HG03469 (cell line): Measurements from ENCODE around the gene HBP1.
"Not testable (repeated sequence)": the region's sequence is repeated elsewhere in the genome, so short reads cannot be mapped to it uniquely, and the experiment has no call there.

Experiments used
- ATAC-seq: cut with Tn5 transposase; IDR thresholded peaks from one replicate; pipeline ENCODE4 v1.9.1; 2021; ENCODE audit warnings: mild to moderate bottlenecking, moderate library complexity, moderate number of reproducible peaks; ENCODE audit not compliant: unreplicated experiment

The HBP1 gene

DNA sequence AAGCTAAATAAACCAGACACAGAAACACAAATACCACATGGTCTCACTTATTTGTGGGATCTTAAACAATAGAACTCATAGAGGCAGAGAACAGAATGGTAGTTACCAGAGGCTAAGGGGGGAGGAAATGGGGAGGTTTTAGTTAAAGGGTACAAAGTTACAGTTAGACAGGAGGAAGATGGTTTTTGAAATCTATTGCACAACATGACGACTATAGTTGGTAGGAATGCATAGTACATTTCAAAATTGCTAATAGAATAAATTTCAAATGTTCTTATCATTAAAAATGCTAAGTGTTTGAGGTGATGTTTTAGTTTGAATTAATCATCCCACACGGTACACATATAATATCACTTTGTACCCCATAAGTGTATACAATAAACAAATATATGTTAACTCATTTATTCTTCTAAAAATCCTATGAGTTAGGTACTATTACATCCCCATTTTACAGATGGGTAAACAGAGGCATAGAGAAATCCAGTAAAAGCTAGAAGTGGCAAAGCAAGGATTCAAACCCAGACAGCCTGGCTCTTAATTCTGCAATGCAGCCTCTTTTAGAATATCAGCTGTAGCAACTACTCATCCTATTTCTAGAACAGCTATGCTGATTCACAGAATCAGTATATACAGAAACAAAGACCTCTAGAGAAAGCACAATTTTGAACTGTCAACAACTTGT lies 50.9 kb downstream of the HBP1 start:
- ATAC-seq, result no peak

DNA sequence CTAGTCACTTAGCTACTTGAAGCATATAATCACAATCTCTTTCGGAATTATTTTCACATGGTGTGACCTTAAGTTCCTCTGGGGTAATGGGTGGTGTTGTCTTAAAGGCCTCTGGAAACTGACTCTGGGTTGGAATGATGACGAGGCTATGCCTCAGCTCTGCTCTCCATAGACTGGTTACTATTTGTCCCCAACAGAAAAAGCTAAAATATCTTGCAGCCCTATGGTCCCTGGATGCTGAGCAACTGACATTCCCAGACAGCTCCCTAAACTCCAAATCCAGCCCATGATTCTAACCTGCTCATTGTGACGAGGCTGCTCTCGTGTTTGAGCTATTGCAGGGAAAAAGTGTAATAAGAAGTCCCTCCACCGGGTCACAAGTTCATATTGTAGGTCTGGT lies 51.6 kb downstream of the HBP1 start:
- no peak for ATAC-seq

DNA sequence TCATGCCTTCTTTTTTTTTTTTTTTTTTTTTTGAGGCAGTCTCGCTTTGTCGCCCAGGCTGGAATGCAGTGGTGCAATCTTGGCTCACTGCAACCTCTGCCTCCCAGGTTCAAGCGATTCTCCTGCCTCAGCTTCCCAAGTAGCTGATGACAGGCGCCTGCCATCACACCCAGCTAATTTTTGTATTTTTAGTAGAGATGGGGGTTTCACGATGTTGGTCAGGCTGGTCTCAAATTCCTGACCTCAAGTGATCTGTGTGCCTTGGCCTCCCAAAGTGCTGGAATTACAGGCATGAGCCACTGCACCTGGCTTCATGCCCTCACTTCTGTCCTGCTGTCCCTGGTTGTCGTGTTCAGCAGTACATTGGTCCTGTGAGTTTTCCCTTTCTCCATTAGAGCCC lies 52.0 kb downstream of the HBP1 start:
- not testable (repeated sequence) for ATAC-seq

DNA sequence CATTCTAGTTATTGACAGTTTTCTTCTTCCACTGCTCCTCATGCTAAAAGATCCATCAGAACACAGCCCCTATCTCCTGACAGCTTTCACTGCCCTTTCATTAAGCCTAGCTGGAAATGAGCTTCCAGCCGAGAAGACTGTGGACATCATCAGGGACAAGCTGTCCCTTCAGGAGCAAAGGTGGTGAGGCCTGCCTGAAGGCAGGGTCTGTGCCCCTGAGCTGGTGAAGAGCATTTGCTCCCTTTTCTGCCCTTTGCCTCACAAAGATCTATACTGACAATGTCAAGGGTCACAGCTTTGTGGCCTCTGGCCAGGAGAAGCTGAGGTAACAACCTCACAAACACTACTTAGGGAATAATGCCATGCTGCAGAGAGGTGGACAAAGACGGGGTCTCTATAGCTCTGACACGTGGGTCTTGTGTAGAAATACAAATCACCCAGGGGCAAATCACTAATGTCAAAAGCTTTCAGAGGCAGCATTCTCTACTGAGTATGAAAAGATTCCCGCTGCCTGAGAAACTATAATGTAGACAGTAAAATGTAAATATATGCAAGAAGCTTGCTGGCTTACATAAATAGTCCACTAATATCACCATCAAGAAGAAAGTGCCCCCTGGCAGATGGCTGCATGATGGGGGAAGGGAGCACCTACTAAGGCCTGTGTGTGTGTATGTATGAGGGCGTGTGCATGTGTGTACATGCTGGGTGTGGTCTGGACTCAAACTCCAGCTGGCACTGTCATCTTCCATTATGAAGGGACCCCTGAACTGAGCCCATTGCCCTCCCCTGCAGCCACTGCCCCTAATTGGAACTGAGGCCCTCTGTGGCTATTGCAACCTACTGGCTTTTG lies 55.8 kb downstream of the HBP1 start:
- no peak for ATAC-seq

DNA sequence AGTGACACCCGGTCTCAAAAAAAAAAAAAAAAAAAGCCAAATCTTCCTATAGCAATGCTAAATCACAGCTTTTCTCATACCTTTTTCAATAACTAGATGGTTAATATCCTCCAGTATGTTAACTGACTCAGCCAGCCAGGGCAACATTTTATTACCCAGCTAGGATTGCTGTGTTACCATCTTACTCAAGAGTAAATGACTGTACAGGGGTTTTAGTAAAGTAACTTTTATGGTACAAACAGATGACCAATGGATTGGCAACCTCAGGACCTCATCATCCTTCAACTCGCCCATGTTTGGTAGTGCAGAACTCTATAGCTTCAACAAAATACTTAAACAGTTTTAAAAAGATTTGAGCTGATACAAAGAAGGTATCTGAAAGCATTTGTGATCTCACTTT lies 59.5 kb downstream of the HBP1 start:
- ATAC-seq, result no peak

DNA sequence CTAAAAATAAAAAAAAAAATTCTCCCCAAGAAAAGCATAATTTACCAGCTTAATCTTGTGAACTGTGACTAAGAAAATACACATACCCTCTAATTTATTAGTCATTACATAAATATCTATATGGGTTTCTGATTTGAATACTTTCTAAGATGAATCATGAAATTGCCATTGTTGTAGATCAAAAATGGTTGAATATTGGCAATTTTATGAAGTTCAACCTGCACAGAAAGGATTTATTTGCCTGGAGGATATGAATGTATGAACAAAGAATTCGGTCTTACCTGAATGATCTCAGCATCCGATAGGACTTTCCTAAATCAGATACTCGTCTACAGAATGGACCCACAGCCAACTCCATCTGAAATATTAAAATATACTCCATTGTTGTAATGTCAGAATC lies 61.5 kb downstream of the HBP1 start:
- no peak for ATAC-seq

DNA sequence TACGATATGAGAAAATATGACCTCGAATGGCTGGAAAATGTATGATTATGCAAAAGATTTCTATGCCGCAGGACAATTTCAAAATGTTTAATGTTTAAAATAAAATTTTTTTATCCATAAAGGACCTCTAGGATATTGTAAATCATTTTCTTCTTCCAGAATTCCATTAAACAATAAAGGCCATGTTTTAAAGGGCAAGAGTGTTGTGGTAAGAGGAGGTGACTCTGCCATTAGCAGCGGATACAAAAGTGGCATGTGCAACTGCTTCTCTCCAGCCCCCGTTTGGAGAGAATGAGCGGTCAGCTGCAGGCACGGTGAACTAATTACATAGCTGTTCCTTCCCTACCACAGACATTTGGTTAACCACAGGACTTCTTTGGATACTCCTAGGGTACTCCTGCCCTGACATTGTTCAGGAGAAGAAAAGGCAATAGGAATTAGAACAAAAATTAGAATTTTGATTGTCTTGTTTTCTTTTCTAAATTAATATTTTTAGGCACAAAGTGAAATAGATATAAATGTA lies 63.8 kb downstream of the HBP1 start:
- no peak for ATAC-seq

DNA sequence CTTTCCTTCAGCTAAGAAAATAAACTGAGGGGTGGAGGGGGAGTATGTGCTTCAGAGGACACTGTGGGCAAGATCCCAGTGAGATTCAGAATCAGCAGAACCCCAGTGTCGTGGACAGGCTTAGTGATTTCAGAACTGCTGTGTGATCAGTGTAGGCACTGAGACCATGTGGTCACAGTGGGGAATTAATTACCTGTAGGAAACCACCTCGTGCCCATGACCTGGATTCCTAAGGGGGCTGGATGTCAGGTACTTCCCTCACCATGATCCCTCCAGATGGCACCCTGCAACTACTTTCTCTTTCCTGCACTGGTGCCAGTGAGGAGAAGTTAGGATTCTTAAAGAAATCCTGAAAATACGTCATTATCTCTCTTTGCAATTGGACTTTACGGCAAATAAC lies 64.4 kb downstream of the HBP1 start:
- ATAC-seq, result no peak

DNA sequence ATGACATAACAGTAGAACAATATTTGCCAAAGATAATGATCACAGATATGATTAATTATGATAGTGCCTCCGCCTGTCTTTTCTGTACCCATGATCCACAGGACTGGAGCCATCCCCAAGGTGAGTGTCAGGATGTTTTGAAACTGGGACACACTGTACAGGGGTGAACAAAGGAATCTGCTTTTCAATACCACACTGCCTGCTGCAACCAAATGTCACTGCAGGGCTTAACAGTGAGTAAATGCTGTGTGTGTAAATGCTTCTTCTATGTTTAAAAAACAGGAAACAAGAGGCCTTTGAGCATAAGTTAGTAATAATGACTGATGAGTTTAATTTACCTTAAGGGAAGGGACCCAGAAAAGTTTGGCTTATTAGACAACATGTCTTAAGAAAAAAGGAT lies 65.2 kb downstream of the HBP1 start:
- no peak for ATAC-seq

DNA sequence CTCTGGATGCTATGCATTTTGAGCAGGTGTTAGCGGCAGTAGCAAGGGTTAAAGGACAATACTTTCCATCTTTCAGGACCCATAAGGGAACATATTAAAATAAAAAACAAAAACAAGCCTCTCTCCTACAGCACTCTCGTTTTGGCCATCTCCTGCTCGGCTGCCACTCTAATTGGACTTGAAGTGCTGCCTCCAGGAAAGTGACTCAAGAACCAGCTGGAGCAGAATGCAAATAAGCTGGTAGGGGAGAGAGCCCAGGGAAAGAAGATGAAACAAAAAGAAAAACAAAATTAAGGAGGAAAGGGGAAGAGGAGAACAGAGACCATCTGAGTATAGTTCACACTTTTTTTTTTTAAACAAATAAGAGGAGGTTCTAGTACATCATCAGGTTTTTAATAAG lies 65.6 kb downstream of the HBP1 start:
- ATAC-seq, result no peak

DNA sequence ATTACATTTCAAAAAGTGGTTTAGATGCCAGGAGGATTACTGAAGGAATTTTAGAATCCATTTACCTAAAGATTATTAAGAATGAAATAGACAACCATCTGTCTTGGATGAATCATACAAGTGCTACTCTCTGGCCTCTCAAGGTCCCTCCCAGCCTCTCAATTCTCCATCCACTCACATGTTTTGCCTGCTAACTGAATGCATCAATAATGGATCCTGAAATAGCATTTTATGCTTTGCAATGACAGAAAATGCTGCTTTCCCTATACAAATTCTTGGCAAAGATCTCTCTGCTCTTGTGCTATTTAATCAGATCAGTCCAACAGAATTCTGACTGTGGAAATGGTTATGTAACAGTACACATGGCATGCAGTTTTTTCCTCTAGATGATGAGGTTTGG lies 68.1 kb downstream of the HBP1 start:
- no peak for ATAC-seq

DNA sequence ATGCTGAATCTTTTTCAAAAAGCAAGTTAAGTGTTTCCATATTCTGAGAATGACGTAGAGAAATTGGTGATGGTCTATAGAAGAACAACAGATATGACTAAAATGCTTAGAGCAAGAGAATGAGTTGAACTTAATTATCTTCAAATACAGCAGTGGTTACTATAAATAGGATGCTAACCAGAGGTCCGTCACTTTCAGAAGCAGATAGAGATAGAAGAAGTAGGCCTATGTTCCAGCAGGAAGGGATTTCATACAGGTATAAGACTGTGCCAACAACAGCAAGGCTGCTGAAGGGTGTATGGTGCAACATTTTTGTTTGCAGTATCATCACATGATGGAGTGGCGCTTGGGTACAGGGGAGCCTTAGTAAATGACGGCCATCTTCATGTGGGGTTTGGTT lies 68.6 kb downstream of the HBP1 start:
- no peak for ATAC-seq

DNA sequence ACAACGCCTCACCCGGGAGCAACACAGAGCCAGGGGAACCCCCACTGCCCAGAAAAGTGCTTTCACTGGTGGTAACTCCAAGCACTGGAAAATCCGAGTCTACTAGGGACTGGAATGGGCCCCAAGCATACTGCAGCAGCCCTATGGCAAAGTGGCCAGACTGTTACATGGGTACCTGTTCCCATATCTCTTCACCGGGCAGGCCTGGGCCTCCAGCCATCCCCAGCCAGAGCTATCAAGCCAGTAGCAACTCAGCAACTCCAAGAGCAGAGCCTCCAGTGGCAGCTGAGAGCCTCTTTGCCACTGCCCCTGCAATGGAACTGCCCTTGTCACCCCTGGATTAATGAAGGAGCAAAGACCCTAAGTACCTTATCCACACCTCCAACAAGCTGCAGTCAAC lies 73.5 kb downstream of the HBP1 start:
- ATAC-seq, result no peak

DNA sequence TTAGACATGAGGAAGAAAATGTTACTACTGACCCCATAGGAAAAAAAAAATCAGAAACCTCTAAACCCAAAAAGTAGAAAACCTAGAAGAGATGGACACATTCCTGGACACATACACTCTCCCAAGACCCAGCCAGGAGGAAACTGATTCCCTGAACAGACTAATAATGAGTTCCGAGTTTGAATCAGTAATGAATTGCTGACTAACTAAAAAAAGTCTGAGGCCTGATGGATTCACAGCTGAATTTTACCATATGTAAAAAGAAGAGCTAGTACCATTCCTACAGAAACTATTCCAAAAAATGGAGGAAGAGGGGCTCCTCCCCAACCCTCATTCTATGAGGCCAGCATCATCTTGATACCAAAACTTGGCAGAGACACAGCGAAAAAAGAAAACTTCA lies 75.8 kb downstream of the HBP1 start:
- ATAC-seq, result no peak

DNA sequence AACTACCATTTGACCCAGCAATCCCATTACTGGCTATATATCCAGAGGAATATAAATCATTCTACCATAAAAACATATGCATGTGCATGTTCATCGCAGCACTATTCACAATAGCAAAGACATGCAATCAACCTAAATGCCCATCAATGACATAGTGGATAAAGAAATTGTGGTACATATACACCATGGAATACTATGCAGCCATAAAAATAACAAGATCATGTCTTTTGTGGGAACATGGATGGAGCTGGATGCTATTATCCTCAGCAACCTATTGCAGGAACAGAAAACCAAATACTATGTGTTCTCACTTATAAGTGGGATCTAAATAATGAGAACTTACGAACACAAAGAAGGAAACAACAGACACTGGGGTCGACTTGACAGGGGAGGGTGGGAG lies 78.0 kb downstream of the HBP1 start:
- ATAC-seq, result not testable (repeated sequence)

DNA sequence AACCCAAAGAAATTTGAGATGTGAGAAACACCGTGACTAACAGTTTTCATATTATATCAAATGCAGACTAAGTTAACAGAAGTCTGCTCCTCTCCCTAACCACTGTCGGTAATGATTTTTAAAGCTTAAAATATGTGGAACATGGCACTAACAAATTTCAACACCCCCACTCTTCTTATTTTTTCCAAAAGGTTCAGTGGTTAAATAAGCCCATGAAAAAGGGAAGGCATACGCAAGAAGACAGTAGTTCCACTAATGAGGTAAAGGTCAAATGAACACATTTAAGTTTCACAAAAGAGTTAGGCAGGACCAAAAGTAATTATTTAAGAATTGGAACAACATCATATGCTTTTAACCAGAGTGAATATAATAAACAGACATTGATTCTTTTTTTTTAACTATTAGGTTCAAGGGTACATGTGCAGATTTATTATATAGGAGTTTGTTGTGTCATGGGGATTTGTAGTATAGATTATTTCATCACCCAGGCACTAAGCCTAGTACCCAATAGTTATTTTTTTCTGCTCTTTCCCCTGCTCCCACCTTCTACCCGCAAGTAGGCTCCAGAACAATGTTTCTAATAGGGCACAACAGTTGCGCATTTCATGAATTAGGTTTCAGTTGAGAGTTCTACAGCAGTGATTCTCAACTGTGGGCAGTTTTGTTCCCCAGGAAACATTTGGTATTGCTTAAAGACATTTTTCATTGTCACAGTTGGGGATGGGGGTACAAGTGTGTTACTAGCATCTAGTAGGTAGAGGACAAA lies 79.9 kb downstream of the HBP1 start:
- ATAC-seq, result no peak

DNA sequence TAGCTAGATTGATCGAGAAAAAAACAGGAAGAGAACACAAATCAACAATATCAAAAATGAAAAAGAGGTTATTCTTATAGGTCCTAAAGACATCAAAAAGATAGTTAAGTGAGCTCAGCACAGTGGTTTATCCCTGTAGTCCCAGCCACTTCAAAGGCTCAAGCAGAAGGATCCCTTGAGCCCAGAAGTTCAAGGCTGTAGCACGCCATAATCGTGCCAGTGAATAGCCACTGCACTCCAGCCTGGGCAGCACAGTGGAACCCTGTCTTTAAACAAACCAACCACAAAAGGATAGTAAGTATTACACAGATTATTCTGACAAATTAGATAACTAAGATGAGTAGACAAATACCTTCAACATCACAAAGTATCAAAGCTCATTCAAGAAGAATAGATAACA lies 83.2 kb downstream of the HBP1 start:
- ATAC-seq, result no peak
